IMR-90 (cell line): ENCODE results near the gene SERPIND1. TPM values are rescaled to one million over a fixed set of nuclear protein-coding genes. Genes with fewer than 3 reads are reported as not detected.

Source experiments
- ATAC-seq: fragments of 200-7000 bp; cut with Tn5 transposase; 2 replicates; pipeline ENCODE4 v1.9.1; 2020; ENCODE audit warnings: low read depth, mild to moderate bottlenecking, moderate library complexity
- BruUV-seq: library from RNA; stranded (reverse); fragments of 400-500 nt; replicated peaks from 2 replicates; lab custom pipeline; 2021; lab: Mats Ljungman, UMichigan
- CTCF ChIA-PET: fragments of 300-600 bp; formaldehyde crosslinking; extraction: SDS; loops from one replicate; lab custom pipeline; 2021; ENCODE audit warnings: antibody characterized with exemption; lab: Yijun Ruan, JAX
- POLR2A ChIA-PET: fragments of 300-600 bp; sonication (Branson Sonifier 250); formaldehyde crosslinking; loops from one replicate; lab custom pipeline; 2022; ENCODE audit warnings: antibody characterized with exemption; ENCODE audit not compliant: unreplicated experiment; lab: Charles Lee
- DNase-seq: peaks from one replicate; pipeline ENCODE4 v3.0.0; 2013
- H2AFZ ChIP-seq: replicated peaks from 2 replicates; pipeline ENCODE3; 2013; ENCODE audit warnings: low read length, mild to moderate bottlenecking; ENCODE audit not compliant: poor library complexity
- H2AK5ac ChIP-seq: 2 replicates; pipeline ENCODE4 v1.6.1; 2013; ENCODE audit warnings: low read depth, low read length, inconsistent platforms
- H2AK9ac ChIP-seq: replicated peaks from 2 replicates; pipeline ENCODE3; 2013; ENCODE audit warnings: mild to moderate bottlenecking, low read depth, low read length, moderate library complexity; ENCODE audit not compliant: poor library complexity
- H2BK120ac ChIP-seq: 2 replicates; pipeline ENCODE4 v1.6.1; 2013; ENCODE audit warnings: low read depth, low read length, inconsistent platforms
- H2BK15ac ChIP-seq: 3 replicates; pipeline ENCODE4 v1.6.1; 2013; ENCODE audit warnings: low read depth, low read length, inconsistent platforms
- H2BK20ac ChIP-seq: 2 replicates; pipeline ENCODE4 v1.6.1; 2013; ENCODE audit warnings: low read depth, mild to moderate bottlenecking, inconsistent platforms, low read length, moderate library complexity
- H2BK5ac ChIP-seq: 2 replicates; pipeline ENCODE4 v1.6.1; 2013; ENCODE audit warnings: mild to moderate bottlenecking, low read depth, low read length, inconsistent platforms; ENCODE audit not compliant: poor library complexity, severe bottlenecking
- H3K14ac ChIP-seq: replicated peaks from 2 replicates; pipeline ENCODE4 v1.6.1; 2013; ENCODE audit warnings: low read depth, low read length, inconsistent platforms
- H3K18ac ChIP-seq: 2 replicates; pipeline ENCODE4 v1.6.1; 2013; ENCODE audit warnings: low read depth, low read length, control low read depth
- H3K23ac ChIP-seq: 2 replicates; pipeline ENCODE4 v1.6.1; 2013; ENCODE audit warnings: low read depth, low read length, inconsistent platforms
- H3K27ac ChIP-seq: 2 replicates; pipeline ENCODE4 v1.5.1; 2013; ENCODE audit warnings: mild to moderate bottlenecking, control low read depth, low read length; ENCODE audit not compliant: insufficient read depth
- H3K27me3 ChIP-seq: 2 replicates; pipeline ENCODE4 v1.6.1; 2013; ENCODE audit warnings: low read length; ENCODE audit not compliant: control insufficient read depth, insufficient read depth
- H3K36me3 ChIP-seq: 2 replicates; pipeline ENCODE4 v1.6.1; 2013; ENCODE audit warnings: low read length, mixed read lengths; ENCODE audit not compliant: control insufficient read depth, insufficient read depth
- H3K4ac ChIP-seq: 2 replicates; pipeline ENCODE4 v1.6.1; 2013; ENCODE audit warnings: low read depth, low read length, inconsistent platforms
- H3K4me1 ChIP-seq: 2 replicates; pipeline ENCODE4 v1.6.1; 2013; ENCODE audit warnings: low read length, mixed read lengths; ENCODE audit not compliant: control insufficient read depth, insufficient read depth
- H3K4me2 ChIP-seq: 2 replicates; pipeline ENCODE4 v1.6.1; 2013; ENCODE audit warnings: low read depth, mild to moderate bottlenecking, control low read depth, low read length, moderate library complexity
- H3K4me3 ChIP-seq: 2 replicates; pipeline ENCODE4 v1.5.1; 2013; ENCODE audit warnings: low read depth, mild to moderate bottlenecking, control low read depth, low read length, moderate library complexity; ENCODE audit not compliant: insufficient read depth
- H3K56ac ChIP-seq: 2 replicates; pipeline ENCODE4 v1.6.1; 2013; ENCODE audit warnings: low read length, inconsistent platforms; ENCODE audit not compliant: insufficient read depth; ENCODE audit errors: extremely low read depth
- H3K79me1 ChIP-seq, 2 experiments: 2 replicates each; pipeline ENCODE4 v1.6.1; 2013; ENCODE audit warnings: low read length in 2 of 2, inconsistent platforms in 1 of 2, low read depth in 1 of 2
- H3K9ac ChIP-seq: 2 replicates; pipeline ENCODE4 v1.6.1; 2013; ENCODE audit warnings: low read depth, low read length, control low read depth
- H3K9me1 ChIP-seq: 2 replicates; pipeline ENCODE4 v1.6.1; 2013; ENCODE audit warnings: low read length, inconsistent platforms; ENCODE audit not compliant: insufficient read depth
- H3K9me3 ChIP-seq: 2 replicates; pipeline ENCODE4 v1.6.1; 2013; ENCODE audit warnings: low read length; ENCODE audit not compliant: control insufficient read depth, insufficient read depth
- H4K20me1 ChIP-seq: 2 replicates; pipeline ENCODE4 v1.6.1; 2013; ENCODE audit warnings: low read length, inconsistent platforms; ENCODE audit not compliant: insufficient read depth
- H4K5ac ChIP-seq: 2 replicates; pipeline ENCODE4 v1.6.1; 2013; ENCODE audit warnings: mild to moderate bottlenecking, low read depth, low read length, control low read depth
- H4K8ac ChIP-seq, 2 experiments: 2 replicates each; pipeline ENCODE4 v1.6.1; 2013; ENCODE audit warnings: low read depth in 2 of 2, low read length in 2 of 2, control low read depth in 1 of 2, inconsistent platforms in 1 of 2
- H4K91ac ChIP-seq: 2 replicates; pipeline ENCODE4 v1.6.1; 2013; ENCODE audit warnings: low read depth, low read length, inconsistent platforms; ENCODE audit not compliant: insufficient read depth
- WGBS, 2 experiments: methylation state at CpG; one replicate each; pipeline versions ENCODE4 v1.1.5 to v1.1.7; 2013; ENCODE audit warnings: missing lambda C conversion rate in 2 of 2; ENCODE audit not compliant: insufficient read length in 1 of 2; ENCODE audit errors: extremely low coverage in 2 of 2; 5-methylcytosine and 5-hydroxymethylcytosine counted together
- dilution Hi-C: fragments of 300-500 bp; cut with HindIII; formaldehyde crosslinking; loops from one replicate; pipeline ENCODE4 v1.14.3; 2018; ENCODE audit warnings: low sequenced_read_pairs; ENCODE audit not compliant: unreplicated experiment
- in situ Hi-C: fragments of 300-500 bp; cut with MboI; formaldehyde crosslinking; loops from 3 replicates; pipeline ENCODE4 v1.14.3; 2019; ENCODE audit warnings: low sequenced_read_pairs, inconsistent platforms, mixed read lengths
- intact Hi-C: fragments of 100-400 bp; cut with micrococcal nuclease; formaldehyde crosslinking; loops from 2 replicates; pipeline ENCODE4 v1.10.0; 2022
- polyA plus RNA-seq, 3 experiments: library from polyadenylated mRNA; depleted of rRNA; stranded (reverse); fragments of >200 nt; gene quantifications; 2 replicates each; pipeline ENCODE4 v1.2.3, GENCODE V29; 2012; ENCODE audit warnings: low replicate concordance in 1 of 3
- total RNA-seq: library from RNA; depleted of rRNA; stranded (reverse); fragments of >200 nt; gene quantifications from 2 replicates; pipeline ENCODE4 v1.2.3, GENCODE V29; 2012
- TF ChIP-seq, protein P1 (sequence below): fragments of 150-350 bp; IDR thresholded peaks from 2 replicates; pipeline ENCODE4 v1.6.1; 2017; ENCODE audit warnings: mild to moderate bottlenecking, antibody characterized with exemption, low read length, low read depth

The SERPIND1 gene
- total and polyA plus RNA-seq, 2 of the 4 experiments (the other 2 are of a cell fraction), result 0.12 TPM; not detected in 1

DNA sequence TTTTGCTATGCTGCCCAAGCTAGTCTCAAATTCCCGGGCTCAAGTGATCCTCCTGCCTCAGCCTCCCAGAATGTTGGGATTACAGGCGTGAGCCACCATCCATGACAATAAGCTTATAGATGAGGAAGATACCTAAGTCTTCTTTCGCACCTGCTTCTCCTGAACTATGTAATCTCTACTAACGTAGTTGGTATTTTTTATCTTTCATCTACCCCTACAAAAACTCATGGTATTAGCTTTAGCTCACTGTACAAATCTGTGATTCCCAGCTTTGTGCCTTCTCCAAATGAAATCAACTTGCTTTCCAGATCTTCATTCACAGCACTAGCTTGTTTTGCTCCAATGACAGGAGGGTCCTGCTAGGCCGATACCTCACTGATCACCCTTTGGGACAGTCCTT, 48.3 kb downstream of the SERPIND1 start:
- Histone ChIP-seq H4K8ac (no peak overlapping the region), H3K79me1 (peaks cover 7 to 12% of the 10 kb centered on the region in 2 experiments; a peak in 3 of 4 replicates), H2AK5ac (no peak overlapping the region), H3K4me3 (no peak overlapping the region), H3K56ac (no peak overlapping the region), H4K20me1 (no peaks in the 10 kb centered on the region), H3K4me1 (no peaks in the 10 kb centered on the region), H3K27ac (no peak overlapping the region), H3K27me3 (no peaks in the 10 kb centered on the region), H3K23ac (0 out of 2 replicates have a peak overlapping the region, but pooled peaks have one; percentile 33), H4K5ac (no peak overlapping the region), H2BK20ac (no peak overlapping the region), H2AK9ac (no peak overlapping the region), H3K9ac (no peak overlapping the region), H3K18ac (no peak overlapping the region), H2BK5ac (no peak overlapping the region), H3K9me1 (no peaks in the 10 kb centered on the region), H4K91ac (no peak overlapping the region), H3K4ac (no peak overlapping the region), H2BK120ac (no peak overlapping the region), H3K14ac (no peak overlapping the region), H2BK15ac (no peak overlapping the region), H3K4me2 (no peak overlapping the region), H3K36me3 (peaks cover 21% of the 10 kb centered on the region), H3K9me3 (no peaks in the 10 kb centered on the region), H2AFZ (no peak overlapping the region)
- in situ Hi-C loops (no loop called here), intact Hi-C loops (no loop called here), dilution Hi-C loops (no loop called here)
- no peak for DNase-seq
- TF ChIP-seq, protein P1, sequence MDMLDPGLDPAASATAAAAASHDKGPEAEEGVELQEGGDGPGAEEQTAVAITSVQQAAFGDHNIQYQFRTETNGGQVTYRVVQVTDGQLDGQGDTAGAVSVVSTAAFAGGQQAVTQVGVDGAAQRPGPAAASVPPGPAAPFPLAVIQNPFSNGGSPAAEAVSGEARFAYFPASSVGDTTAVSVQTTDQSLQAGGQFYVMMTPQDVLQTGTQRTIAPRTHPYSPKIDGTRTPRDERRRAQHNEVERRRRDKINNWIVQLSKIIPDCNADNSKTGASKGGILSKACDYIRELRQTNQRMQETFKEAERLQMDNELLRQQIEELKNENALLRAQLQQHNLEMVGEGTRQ, result no peak
- POLR2A ChIA-PET, result no interaction called here
- no TSS peak for BruUV-seq
- CTCF ChIA-PET, result no interaction called here
- ATAC-seq, result no peak
- WGBS, 2 experiments, result no CpG with 5 or more reads among the region's 5 CpGs
